NT2/D1 (cell line): ENCODE data around the gene ZBTB24.

Source experiments
- SUZ12 ChIP-seq: IDR thresholded peaks from 2 replicates; pipeline ENCODE4 v1.6.1; 2011; ENCODE audit not compliant: insufficient read length, insufficient read depth; ENCODE audit errors: extremely low read depth
- ZNF274 ChIP-seq: IDR thresholded peaks from 2 replicates; pipeline ENCODE4 v1.6.1; 2011; ENCODE audit warnings: mild to moderate bottlenecking, low read depth, low read length

GRCh38 chr6:109498936-109499335 lies 15.9 kb upstream of the ZBTB24 start:
- TF ChIP-seq SUZ12 (no peak), ZNF274 (no peak)
